Measurements from ENCODE around the gene FBXL15. TPM values are rescaled to one million over a fixed set of nuclear protein-coding genes. Genes with fewer than 3 reads are reported as not detected.

Gene FBXL15
- total RNA-seq, 1 experiment from 2014 or later = 13.7 TPM

- no peak for DNase-seq (ENCODE audit: extremely low read depth, low read depth)
Measured at GRCh38 chr10:102397222-102398171, 23.1 kb upstream of the FBXL15 start.

- DNase-seq (ENCODE audit: extremely low read depth, low read depth) = no peak
Measured at GRCh38 chr10:102398172-102399020, 22.2 kb upstream of the FBXL15 start.

- DNase-seq (ENCODE audit: extremely low read depth, low read depth) = peak; percentile 81
Measured at GRCh38 chr10:102399217-102400021, 21.2 kb upstream of the FBXL15 start.

GRCh38 chr10:102400076-102400475 is 20.6 kb upstream of the FBXL15 start:
- DNase-seq (ENCODE audit: extremely low read depth, low read depth) = no peak

GRCh38 chr10:102400598-102401341 is 19.9 kb upstream of the FBXL15 start:
- no peak for DNase-seq (ENCODE audit: extremely low read depth, low read depth)

GRCh38 chr10:102401342-102401654 is 19.3 kb upstream of the FBXL15 start:
- DNase-seq (ENCODE audit: extremely low read depth, low read depth) = no peak

- DNase-seq (ENCODE audit: extremely low read depth, low read depth) = no peak
Measured at GRCh38 chr10:102401735-102402511, 18.7 kb upstream of the FBXL15 start.

GRCh38 chr10:102402512-102402896 is 18.1 kb upstream of the FBXL15 start:
- DNase-seq (ENCODE audit: extremely low read depth, low read depth) = no peak

- DNase-seq (ENCODE audit: extremely low read depth, low read depth) = no peak
Measured at GRCh38 chr10:102403115-102403514, 17.5 kb upstream of the FBXL15 start.

GRCh38 chr10:102404361-102405107 is 16.1 kb upstream of the FBXL15 start:
- no peak for DNase-seq (ENCODE audit: extremely low read depth, low read depth)

- no peak for DNase-seq (ENCODE audit: extremely low read depth, low read depth)
Measured at GRCh38 chr10:102405108-102405571, 15.5 kb upstream of the FBXL15 start.

- no peak for DNase-seq (ENCODE audit: extremely low read depth, low read depth)
Measured at GRCh38 chr10:102405632-102406031, 15.0 kb upstream of the FBXL15 start.

GRCh38 chr10:102406815-102407214 is 13.8 kb upstream of the FBXL15 start:
- DNase-seq (ENCODE audit: extremely low read depth, low read depth) = no peak

GRCh38 chr10:102407425-102408130 is 13.1 kb upstream of the FBXL15 start:
- DNase-seq (ENCODE audit: extremely low read depth, low read depth) = no peak

GRCh38 chr10:102408131-102408727 is 12.4 kb upstream of the FBXL15 start:
- no peak for DNase-seq (ENCODE audit: extremely low read depth, low read depth)

- no peak for DNase-seq (ENCODE audit: extremely low read depth, low read depth)
Measured at GRCh38 chr10:102408728-102409603, 11.7 kb upstream of the FBXL15 start.

All from NCI-H460 (cell line).